AG10803 (cell line): ENCODE results near the gene NPC1L1.

Experiments
- DNase-seq: peaks from one replicate; pipeline ENCODE4 v3.0.0; 2010; ENCODE audit warnings: low read depth
- H3K4me3 ChIP-seq: 2 replicates; pipeline ENCODE4 v1.5.1; 2011; ENCODE audit warnings: mild to moderate bottlenecking, low read length, control low read depth
- TF ChIP-seq, protein P1 (sequence below): conservative IDR thresholded peaks from 2 replicates; pipeline ENCODE4 v1.5.1; 2011; ENCODE audit warnings: mild to moderate bottlenecking, low read length, control low read depth, inconsistent platforms

Gene NPC1L1

DNA sequence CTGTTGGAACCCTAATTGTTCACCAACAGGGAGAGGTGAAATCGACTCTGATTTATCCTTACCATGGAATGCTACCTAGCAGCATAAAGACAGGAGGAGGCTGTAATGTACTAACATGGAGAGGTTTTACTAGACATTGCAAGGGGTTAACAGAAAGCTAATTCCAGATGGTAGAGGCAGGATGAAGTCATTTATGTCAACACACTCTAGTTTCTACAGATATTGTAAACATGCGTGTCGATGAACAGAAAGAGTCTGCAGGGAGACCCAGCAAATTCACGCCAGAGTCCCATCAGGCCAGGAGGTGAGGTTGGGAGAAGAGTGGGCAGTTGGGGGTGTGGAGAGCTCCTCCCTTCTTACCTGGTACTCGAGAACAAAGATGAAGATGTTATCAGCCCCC lies 7.0 kb downstream of the NPC1L1 start:
- TF ChIP-seq, protein P1, sequence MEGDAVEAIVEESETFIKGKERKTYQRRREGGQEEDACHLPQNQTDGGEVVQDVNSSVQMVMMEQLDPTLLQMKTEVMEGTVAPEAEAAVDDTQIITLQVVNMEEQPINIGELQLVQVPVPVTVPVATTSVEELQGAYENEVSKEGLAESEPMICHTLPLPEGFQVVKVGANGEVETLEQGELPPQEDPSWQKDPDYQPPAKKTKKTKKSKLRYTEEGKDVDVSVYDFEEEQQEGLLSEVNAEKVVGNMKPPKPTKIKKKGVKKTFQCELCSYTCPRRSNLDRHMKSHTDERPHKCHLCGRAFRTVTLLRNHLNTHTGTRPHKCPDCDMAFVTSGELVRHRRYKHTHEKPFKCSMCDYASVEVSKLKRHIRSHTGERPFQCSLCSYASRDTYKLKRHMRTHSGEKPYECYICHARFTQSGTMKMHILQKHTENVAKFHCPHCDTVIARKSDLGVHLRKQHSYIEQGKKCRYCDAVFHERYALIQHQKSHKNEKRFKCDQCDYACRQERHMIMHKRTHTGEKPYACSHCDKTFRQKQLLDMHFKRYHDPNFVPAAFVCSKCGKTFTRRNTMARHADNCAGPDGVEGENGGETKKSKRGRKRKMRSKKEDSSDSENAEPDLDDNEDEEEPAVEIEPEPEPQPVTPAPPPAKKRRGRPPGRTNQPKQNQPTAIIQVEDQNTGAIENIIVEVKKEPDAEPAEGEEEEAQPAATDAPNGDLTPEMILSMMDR: no peak
- H3K4me3 ChIP-seq: no peak overlapping the region
- DNase-seq: no peak

DNA sequence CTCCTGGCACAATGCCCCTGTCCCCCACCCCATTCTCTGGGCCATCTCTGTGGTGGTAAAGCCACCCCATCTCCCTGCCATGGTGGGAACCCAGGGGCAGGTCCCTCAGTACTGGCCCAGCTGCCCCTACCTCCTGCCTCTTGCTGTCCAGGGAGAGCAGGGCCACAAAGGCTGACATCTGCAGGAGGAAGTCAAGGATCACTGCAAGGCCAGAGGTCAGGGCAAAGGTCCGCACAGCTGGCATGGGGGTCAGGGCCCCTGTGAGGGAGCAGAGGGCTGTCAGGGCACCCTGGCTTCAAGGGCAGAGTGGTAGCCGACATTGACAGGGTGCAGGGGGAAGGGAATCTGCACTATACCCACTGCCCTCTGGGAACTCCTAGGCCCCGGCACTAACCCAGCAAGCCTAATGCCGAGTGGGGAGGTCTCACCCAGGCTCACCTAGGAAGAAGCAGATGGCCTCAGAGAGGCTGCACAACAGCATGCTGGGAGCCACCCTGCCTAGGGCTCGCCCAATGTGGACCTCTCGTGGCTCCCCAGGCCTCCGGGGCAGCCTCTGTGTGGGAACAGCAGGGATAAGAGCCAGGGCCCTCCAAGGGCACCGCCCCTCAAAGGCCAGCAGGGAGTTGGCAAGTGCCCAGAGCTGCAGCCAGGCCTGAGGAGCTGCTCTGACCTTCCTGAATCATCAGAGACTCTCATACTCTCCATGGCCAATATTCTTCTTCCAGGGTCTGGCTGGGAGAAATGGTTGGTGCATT lies 7.7 kb downstream of the NPC1L1 start:
- TF ChIP-seq, protein P1: no peak
- no peak overlapping the region for H3K4me3 ChIP-seq
- DNase-seq: no peak

DNA sequence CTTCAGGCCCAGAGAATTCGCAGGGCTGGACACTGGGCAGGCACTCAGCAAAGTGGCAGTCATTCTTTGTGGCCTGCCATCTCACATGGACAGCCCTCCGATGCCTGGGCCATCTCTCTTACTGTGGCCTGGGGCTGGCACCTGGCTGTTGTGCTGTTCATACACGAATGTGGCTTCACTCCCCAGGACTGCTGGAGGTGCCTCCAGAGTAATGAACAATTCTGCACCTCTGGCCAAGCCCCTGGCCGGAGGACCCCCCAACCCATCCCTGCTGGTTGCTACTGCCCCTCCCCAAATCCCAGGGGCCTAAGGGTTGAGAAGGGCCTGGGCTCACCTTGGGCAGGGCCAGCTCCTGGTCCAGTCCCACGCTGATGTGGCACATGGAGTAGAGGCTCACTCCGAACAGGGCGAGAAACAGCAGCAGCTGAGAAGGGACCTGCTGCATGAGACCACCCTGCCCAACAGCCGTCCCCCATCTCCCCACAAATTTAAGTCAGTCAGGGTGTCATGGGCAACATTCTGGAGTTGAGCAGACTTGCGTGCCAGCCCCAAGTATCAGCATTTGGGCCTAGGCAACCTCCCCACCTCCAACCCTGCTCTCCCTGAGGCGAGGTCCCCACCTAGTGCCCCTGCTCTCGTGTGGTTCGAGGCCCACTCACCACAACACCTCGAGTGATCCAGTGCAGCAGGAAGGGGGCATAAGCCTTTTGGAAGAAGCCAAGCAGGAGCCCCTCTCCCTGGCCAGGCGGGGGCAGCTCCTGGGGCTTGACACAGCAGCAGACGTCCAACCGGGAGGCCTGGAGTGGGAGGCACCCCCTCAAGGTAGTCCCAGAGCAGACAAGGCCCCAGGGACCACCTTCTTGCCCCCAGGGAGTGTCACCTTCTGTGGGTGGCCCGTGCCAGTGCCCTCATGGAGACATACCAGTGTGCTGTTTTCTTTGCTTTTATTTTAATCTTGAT lies 9.4 kb downstream of the NPC1L1 start:
- TF ChIP-seq, protein P1: no peak
- DNase-seq: no peak
- no peak overlapping the region for H3K4me3 ChIP-seq

DNA sequence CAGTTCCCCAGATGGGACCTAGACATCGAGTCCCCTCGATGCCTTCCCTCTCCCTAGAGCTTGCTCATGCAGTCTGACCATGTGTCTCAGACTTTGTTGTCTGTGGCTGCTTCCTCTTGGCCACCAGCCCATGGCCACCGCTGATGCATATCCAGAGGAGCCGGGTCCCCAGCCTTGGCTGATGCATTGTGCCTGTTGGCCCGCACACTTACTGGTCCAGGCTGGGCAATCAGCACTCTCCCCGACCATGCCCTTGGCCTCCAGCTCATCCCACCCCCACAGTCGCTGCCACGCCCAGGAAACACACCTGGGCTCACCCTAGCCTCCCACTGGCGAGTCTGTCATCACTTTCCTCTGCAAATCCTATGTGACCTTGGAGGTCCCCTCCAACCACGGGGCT lies 10.1 kb downstream of the NPC1L1 start:
- H3K4me3 ChIP-seq: no peak overlapping the region
- DNase-seq: no peak
- TF ChIP-seq, protein P1: no peak

DNA sequence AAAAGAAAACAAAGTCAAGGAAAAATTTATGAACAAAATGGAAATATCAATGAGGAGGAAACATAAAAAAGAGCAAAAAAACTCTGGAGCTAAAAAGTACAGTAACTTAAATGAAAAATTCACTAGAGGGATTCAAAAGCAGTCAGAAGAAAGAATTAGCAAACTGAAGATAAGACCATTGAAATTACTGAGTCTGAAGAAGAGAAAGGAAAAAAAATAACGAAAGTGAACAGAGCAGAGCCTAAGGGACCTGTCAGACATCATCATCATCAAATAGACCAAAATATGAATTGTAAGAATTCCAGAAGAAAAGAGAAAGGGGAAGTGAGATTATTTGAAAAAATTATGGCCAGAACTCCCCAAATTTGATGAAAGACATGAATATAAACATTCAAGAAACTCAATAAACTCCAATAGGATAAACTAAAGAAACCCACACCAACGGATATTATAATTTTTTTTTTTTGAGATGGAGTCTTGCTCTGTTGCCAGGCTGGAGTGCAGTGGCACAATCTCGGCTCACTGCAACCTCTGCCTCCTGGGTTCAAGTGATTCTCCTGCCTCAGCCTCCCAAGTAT lies 16.2 kb downstream of the NPC1L1 start:
- TF ChIP-seq, protein P1: no peak
- no peak for DNase-seq
- no peak overlapping the region for H3K4me3 ChIP-seq

DNA sequence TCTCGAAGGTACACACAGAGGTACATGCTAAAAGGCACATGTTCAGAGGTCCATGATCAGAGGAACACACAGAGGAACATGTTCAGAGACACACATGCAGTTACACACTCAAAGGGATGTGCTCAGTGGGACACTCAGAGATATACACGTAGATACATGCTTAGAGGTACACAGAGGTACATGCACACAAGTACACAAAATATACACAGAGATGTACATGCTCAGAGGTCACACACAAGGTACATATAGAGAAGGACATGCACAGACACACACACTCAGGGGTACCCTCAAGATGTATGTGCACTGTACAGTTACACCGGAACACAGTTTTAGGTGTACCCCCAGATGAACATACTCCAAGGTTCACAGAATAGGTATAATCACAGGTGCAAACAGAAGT lies 18.8 kb downstream of the NPC1L1 start:
- TF ChIP-seq, protein P1: no peak
- no peak overlapping the region for H3K4me3 ChIP-seq
- no peak for DNase-seq
